Liver (tissue), 9 donors: Measurements from ENCODE around the gene SAA1. TPM values are rescaled to one million over a fixed set of nuclear protein-coding genes. Genes with fewer than 3 reads are reported as not detected.

ENCODE experiments used
- DNase-seq: peaks from one replicate; pipeline ENCODE4 v3.0.0-alpha.2; 2017; ENCODE audit warnings: low spot score
- H3K27ac ChIP-seq, 2 donors: one replicate each; pipeline ENCODE4 v1.7.0; 2013; ENCODE audit warnings: inconsistent platforms in 2 of 2, low read length in 2 of 2, control low read depth in 1 of 2, low read depth in 1 of 2, mild to moderate bottlenecking in 1 of 2
- H3K27me3 ChIP-seq, 4 donors: one replicate each; pipeline versions ENCODE4 v1.6.1 to v1.7.0; 2013; ENCODE audit warnings: low read length in 3 of 4, inconsistent platforms in 1 of 4, mild to moderate bottlenecking in 1 of 4, moderate library complexity in 1 of 4; ENCODE audit not compliant: control insufficient read depth in 4 of 4, insufficient read depth in 4 of 4
- H3K36me3 ChIP-seq, 4 donors: one replicate each; pipeline versions ENCODE4 v1.6.1 to v1.7.0; 2013; ENCODE audit warnings: low read length in 3 of 4, mild to moderate bottlenecking in 3 of 4, low read depth in 1 of 4, moderate library complexity in 1 of 4; ENCODE audit not compliant: control insufficient read depth in 4 of 4, insufficient read depth in 3 of 4
- H3K4me1 ChIP-seq, 4 donors: one replicate each; pipeline versions ENCODE4 v1.6.1 to v1.7.0; 2013; ENCODE audit warnings: low read length in 3 of 4, mild to moderate bottlenecking in 3 of 4, moderate library complexity in 1 of 4; ENCODE audit not compliant: control insufficient read depth in 4 of 4, insufficient read depth in 4 of 4
- H3K4me3 ChIP-seq, 3 donors: one replicate each; pipeline versions ENCODE4 v1.6.1 to v1.7.0; 2013; ENCODE audit warnings: low read length in 3 of 3, control low read depth in 1 of 3, low read depth in 1 of 3, mild to moderate bottlenecking in 1 of 3
- H3K9ac ChIP-seq, 2 donors: one replicate each; pipeline ENCODE4 v1.7.0; 2013; ENCODE audit warnings: low read length in 2 of 2, mild to moderate bottlenecking in 2 of 2, moderate library complexity in 2 of 2, control low read depth in 1 of 2, low read depth in 1 of 2
- H3K9me3 ChIP-seq, 4 donors: one replicate each; pipeline versions ENCODE4 v1.6.1 to v1.7.0; 2013; ENCODE audit warnings: low read length in 3 of 4; ENCODE audit not compliant: control insufficient read depth in 4 of 4
- ATF3 ChIP-seq: IDR thresholded peaks from 2 replicates; pipeline ENCODE4 v1.6.1; 2016; ENCODE audit warnings: antibody characterized with exemption
- CTCF ChIP-seq: fragments of 150-350 bp; IDR thresholded peaks from 2 replicates; pipeline ENCODE4 v1.5.1; 2017; ENCODE audit warnings: improper control_type of control experiment, low read depth, low read length; ENCODE audit not compliant: missing input control
- EGR1 ChIP-seq, 2 donors: IDR thresholded peaks; 2 replicates each; pipeline ENCODE4 v1.6.1; 2016 to 2018; ENCODE audit warnings: antibody characterized with exemption in 2 of 2, low read depth in 2 of 2
- FOXA1 ChIP-seq: IDR thresholded peaks from 2 replicates; pipeline ENCODE4 v1.6.1; 2016; ENCODE audit warnings: antibody characterized with exemption
- FOXA2 ChIP-seq: IDR thresholded peaks from 2 replicates; pipeline ENCODE4 v1.6.1; 2016; ENCODE audit warnings: antibody characterized with exemption
- GABPA ChIP-seq, 2 donors: IDR thresholded peaks in 1 of 2; conservative IDR thresholded peaks in 1 of 2; 2 replicates each; pipeline ENCODE4 v1.6.1; 2016; ENCODE audit warnings: antibody characterized with exemption in 2 of 2, mild to moderate bottlenecking in 1 of 2, moderate library complexity in 1 of 2
- HNF4A ChIP-seq, 2 donors: conservative IDR thresholded peaks; 2 replicates each; pipeline ENCODE4 v1.6.1; 2016; ENCODE audit warnings: antibody characterized with exemption in 2 of 2, mild to moderate bottlenecking in 2 of 2
- HNF4G ChIP-seq: IDR thresholded peaks from 2 replicates; pipeline ENCODE4 v1.6.1; 2016; ENCODE audit warnings: antibody characterized with exemption
- JUND ChIP-seq, 2 donors: IDR thresholded peaks; 2 replicates each; pipeline ENCODE4 v1.6.1; 2016; ENCODE audit warnings: antibody characterized with exemption in 2 of 2
- MAX ChIP-seq: IDR thresholded peaks from 2 replicates; pipeline ENCODE4 v1.6.1; 2016; ENCODE audit warnings: antibody characterized with exemption
- NR2F2 ChIP-seq: IDR thresholded peaks from 2 replicates; pipeline ENCODE4 v1.6.1; 2016; ENCODE audit warnings: antibody characterized with exemption
- RAD21 ChIP-seq, 2 donors: IDR thresholded peaks; 2 replicates each; pipeline ENCODE4 v1.6.1; 2016; ENCODE audit warnings: antibody characterized with exemption in 2 of 2, mild to moderate bottlenecking in 2 of 2
- REST ChIP-seq: IDR thresholded peaks from 2 replicates; pipeline ENCODE4 v1.6.1; 2016; ENCODE audit warnings: antibody characterized with exemption, mild to moderate bottlenecking
- RXRA ChIP-seq, 2 donors: IDR thresholded peaks; 2 replicates each; pipeline ENCODE4 v1.6.1; 2017 to 2018; ENCODE audit warnings: antibody characterized with exemption in 2 of 2, mild to moderate bottlenecking in 1 of 2
- SP1 ChIP-seq: IDR thresholded peaks from 2 replicates; pipeline ENCODE4 v1.6.1; 2018; ENCODE audit warnings: antibody characterized with exemption, mild to moderate bottlenecking
- TAF1 ChIP-seq: conservative IDR thresholded peaks from 2 replicates; pipeline ENCODE4 v1.6.1; 2016; ENCODE audit warnings: antibody characterized with exemption, mild to moderate bottlenecking
- YY1 ChIP-seq: IDR thresholded peaks from 2 replicates; pipeline ENCODE4 v1.6.1; 2016; ENCODE audit warnings: antibody characterized with exemption, mild to moderate bottlenecking
- ZBTB33 ChIP-seq: IDR thresholded peaks from 2 replicates; pipeline ENCODE4 v1.6.1; 2016; ENCODE audit warnings: antibody characterized with exemption
- WGBS: extraction: QIAGEN DNeasy Blood & Tissue Kit; methylation state at CpG from one replicate; pipeline ENCODE4 v1.1.7; 2013; 5-methylcytosine and 5-hydroxymethylcytosine counted together
- polyA plus RNA-seq, 2 donors: library from polyadenylated mRNA; stranded (reverse) in 1 of 2; unstranded in 1 of 2; fragments of 200-250 nt in 1 of 2; fragments of >200 nt in 1 of 2; fragmentation: Nextera tagmentation in 1 of 2; extraction: Ambion mirVana in 1 of 2; gene quantifications; one replicate each; pipeline versions ENCODE4 v1.2.1 to v1.2.3, GENCODE V29; 2013 to 2015
- total RNA-seq, 2 donors: library from RNA; depleted of rRNA; stranded (reverse); fragments of >200 nt; gene quantifications; one replicate each; pipeline ENCODE4 v1.2.3, GENCODE V29; 2014
- donor health status: healthy.
- donor health status: healthy.
- donor health status: healthy.
- donor health status: healthy.
- donor health status: healthy.

The SAA1 gene
- total and polyA plus RNA-seq, 4 donors, result 20.4 to 33,277 (median 21,062) TPM

GRCh38 chr11:18310800-18311340 is 44.8 kb downstream of the SAA1 start (continued):
- TF ChIP-seq GABPA (IDR thresholded peaks at IDR 0.05 in 1 of 2, conservative IDR thresholded peaks at IDR 0.05 in 1 of 2), result peak in 1 of 2 donors; percentile 64

- no peak overlapping the region for H3K9ac ChIP-seq
- no peak overlapping the region for H3K4me3 ChIP-seq
- WGBS, result 86% methylated on average over 3 of the region's 3 CpGs
- no peaks in the 10 kb centered on the region for H3K27me3 ChIP-seq
- no peaks in the 10 kb centered on the region for H3K9me3 ChIP-seq
- no peak overlapping the region for H3K27ac ChIP-seq
- peaks cover 0 to 3% (median 3%) of the 10 kb centered on the region in 4 donors for H3K4me1 ChIP-seq
- TF ChIP-seq GABPA (IDR thresholded peaks at IDR 0.05 in 1 of 2, conservative IDR thresholded peaks at IDR 0.05 in 1 of 2) (no peak), ZBTB33 (no peak), EGR1 (IDR thresholded peaks at IDR 0.05; ENCODE audit: low read depth in 2 of 2) (no peak), JUND (IDR thresholded peaks at IDR 0.05) (no peak), ATF3 (no peak), RXRA (IDR thresholded peaks at IDR 0.05) (no peak), FOXA1 (no peak), HNF4G (no peak), TAF1 (no peak), REST (no peak), NR2F2 (no peak), FOXA2 (no peak), HNF4A (conservative IDR thresholded peaks at IDR 0.05) (no peak), SP1 (no peak), RAD21 (IDR thresholded peaks at IDR 0.05) (no peak), YY1 (no peak), MAX (no peak), CTCF (no peak)
- H3K36me3 ChIP-seq, result peaks cover 0 to 23% (median 13%) of the 10 kb centered on the region in 4 donors
- DNase-seq, result no peak
Observed at GRCh38 chr11:18312012-18312411, 45.9 kb downstream of the SAA1 start.
